GM20000 (cell line): Measurements from ENCODE around the gene MTG1.
"Not testable (repeated sequence)": the region's sequence is repeated elsewhere in the genome, so short reads cannot be mapped to it uniquely, and the experiment has no call there.

ENCODE experiments used
- DNase-seq: peaks from one replicate; pipeline ENCODE4 v3.0.0; 2012; ENCODE audit warnings: low spot score
- CTCF ChIP-seq: IDR thresholded peaks from 2 replicates; pipeline ENCODE4 v1.5.1; 2012; ENCODE audit warnings: mild to moderate bottlenecking, control low read depth; ENCODE audit errors: extremely low read depth, missing control alignments

Gene MTG1

GRCh38 chr10:133420579-133420978 lies 26.6 kb downstream of the MTG1 start:
- no peak for DNase-seq
- no peak for TF ChIP-seq CTCF

GRCh38 chr10:133421336-133422222 lies 27.6 kb downstream of the MTG1 start:
- no peak for DNase-seq
- no peak for TF ChIP-seq CTCF

GRCh38 chr10:133422223-133422806 lies 28.4 kb downstream of the MTG1 start:
- no peak for DNase-seq
- no peak for TF ChIP-seq CTCF

GRCh38 chr10:133422807-133423771 lies 29.1 kb downstream of the MTG1 start:
- peak; percentile 56 for DNase-seq
- TF ChIP-seq CTCF, result no peak

- not testable (repeated sequence) for DNase-seq
Measured at GRCh38 chr10:133424102-133424501, 30.1 kb downstream of the MTG1 start.

- not testable (repeated sequence) for DNase-seq
Measured at GRCh38 chr10:133424601-133425000, 30.6 kb downstream of the MTG1 start, which contains the start of gene SPRN. TSS of gene SPRN (minus strand) at chr10:133424625. CDS start at chr10:133423681, 944 bp downstream.

GRCh38 chr10:133429571-133429970 lies 35.6 kb downstream of the MTG1 start:
- DNase-seq, result not testable (repeated sequence)

GRCh38 chr10:133431888-133432613 lies 38.1 kb downstream of the MTG1 start:
- not testable (repeated sequence) for DNase-seq

- DNase-seq, result not testable (repeated sequence)
Measured at GRCh38 chr10:133432789-133433188, 38.8 kb downstream of the MTG1 start.
